ENCODE results near the gene PGLYRP1.

DNA sequence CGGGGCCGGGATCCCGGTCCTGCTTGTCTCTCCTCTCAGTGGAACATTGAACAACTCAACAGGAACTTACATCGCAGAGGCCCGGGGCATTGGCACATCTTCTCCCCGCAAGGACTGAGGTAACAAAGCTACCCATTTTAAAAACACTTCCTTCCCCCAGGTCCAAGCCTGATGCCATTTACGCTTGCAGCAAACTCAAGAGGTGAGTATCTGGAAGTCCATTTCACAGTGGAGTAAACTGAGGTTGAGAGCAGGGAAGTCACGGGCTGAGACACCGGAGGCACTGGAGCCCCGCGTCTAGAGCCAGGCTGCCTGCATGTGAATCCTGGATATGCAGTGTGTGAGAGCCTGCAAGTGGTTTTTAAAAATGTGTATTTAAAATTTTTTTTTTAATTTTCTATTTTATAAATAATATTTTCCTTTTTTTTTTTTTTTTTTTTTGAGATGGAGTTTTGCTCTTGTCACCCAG lies 492 bp upstream of the PGLYRP1 start:
- TF ChIP-seq POLR2A (IDR thresholded peaks at IDR 0.05) = no peak
- TF ChIP-seq, protein P1, sequence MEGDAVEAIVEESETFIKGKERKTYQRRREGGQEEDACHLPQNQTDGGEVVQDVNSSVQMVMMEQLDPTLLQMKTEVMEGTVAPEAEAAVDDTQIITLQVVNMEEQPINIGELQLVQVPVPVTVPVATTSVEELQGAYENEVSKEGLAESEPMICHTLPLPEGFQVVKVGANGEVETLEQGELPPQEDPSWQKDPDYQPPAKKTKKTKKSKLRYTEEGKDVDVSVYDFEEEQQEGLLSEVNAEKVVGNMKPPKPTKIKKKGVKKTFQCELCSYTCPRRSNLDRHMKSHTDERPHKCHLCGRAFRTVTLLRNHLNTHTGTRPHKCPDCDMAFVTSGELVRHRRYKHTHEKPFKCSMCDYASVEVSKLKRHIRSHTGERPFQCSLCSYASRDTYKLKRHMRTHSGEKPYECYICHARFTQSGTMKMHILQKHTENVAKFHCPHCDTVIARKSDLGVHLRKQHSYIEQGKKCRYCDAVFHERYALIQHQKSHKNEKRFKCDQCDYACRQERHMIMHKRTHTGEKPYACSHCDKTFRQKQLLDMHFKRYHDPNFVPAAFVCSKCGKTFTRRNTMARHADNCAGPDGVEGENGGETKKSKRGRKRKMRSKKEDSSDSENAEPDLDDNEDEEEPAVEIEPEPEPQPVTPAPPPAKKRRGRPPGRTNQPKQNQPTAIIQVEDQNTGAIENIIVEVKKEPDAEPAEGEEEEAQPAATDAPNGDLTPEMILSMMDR (IDR thresholded peaks at IDR 0.05) = no peak
